GM20000 (cell line): ENCODE measurements around the gene MYO3B.
"Not testable (repeated sequence)": the region's sequence is repeated elsewhere in the genome, so short reads cannot be mapped to it uniquely, and the experiment has no call there.

Source experiments
- DNase-seq: peaks from one replicate; pipeline ENCODE4 v3.0.0; 2012; ENCODE audit warnings: low spot score
- TF ChIP-seq, protein P1 (sequence below): IDR thresholded peaks from 2 replicates; pipeline ENCODE4 v1.5.1; 2012; ENCODE audit warnings: mild to moderate bottlenecking, control low read depth; ENCODE audit errors: extremely low read depth, missing control alignments

MYO3B gene

DNA sequence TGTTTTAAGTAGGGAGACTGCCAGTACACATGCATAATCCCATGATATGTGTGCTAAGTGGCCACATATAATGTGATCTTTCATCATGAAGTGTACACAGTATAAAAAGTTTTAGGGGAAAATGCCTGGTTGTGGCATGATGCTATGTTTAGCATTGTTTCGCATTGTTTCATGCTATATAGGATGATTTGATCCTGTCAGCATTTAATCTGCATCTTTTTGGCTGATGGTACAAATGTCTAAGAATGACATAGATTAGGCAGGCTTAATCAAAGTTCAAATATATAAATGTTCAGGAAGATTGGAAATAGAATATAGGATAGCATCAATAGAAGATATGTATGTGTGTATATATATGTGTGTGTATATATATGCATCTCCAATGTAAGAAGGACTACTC is 83.6 kb downstream of the MYO3B start:
- TF ChIP-seq, protein P1, sequence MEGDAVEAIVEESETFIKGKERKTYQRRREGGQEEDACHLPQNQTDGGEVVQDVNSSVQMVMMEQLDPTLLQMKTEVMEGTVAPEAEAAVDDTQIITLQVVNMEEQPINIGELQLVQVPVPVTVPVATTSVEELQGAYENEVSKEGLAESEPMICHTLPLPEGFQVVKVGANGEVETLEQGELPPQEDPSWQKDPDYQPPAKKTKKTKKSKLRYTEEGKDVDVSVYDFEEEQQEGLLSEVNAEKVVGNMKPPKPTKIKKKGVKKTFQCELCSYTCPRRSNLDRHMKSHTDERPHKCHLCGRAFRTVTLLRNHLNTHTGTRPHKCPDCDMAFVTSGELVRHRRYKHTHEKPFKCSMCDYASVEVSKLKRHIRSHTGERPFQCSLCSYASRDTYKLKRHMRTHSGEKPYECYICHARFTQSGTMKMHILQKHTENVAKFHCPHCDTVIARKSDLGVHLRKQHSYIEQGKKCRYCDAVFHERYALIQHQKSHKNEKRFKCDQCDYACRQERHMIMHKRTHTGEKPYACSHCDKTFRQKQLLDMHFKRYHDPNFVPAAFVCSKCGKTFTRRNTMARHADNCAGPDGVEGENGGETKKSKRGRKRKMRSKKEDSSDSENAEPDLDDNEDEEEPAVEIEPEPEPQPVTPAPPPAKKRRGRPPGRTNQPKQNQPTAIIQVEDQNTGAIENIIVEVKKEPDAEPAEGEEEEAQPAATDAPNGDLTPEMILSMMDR = no peak
- no peak for DNase-seq

DNA sequence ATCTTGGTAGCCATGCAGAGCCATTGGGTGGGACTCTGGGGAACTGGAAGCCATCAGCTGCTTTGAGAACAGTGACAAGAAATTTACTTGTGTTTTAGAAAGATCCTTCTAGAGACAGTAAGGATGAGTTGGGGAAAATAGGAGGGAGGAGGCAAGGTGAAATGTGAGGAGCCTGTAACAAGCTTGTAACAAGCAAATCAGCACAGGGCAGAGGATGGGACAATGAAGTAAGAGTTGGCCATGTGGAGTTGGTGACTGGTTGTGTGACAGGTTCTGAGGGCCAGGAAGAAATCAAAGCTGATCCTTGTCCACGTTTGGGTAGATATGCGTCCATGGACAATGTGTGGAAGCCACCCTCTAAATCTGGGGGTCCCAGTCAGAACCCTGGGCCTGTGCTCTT is 84.4 kb downstream of the MYO3B start:
- no peak for DNase-seq
- TF ChIP-seq, protein P1 = no peak

- no peak for DNase-seq
Observed at GRCh38 chr2:170262806-170263205, 84.9 kb downstream of the MYO3B start.

GRCh38 chr2:170263728-170264521 is 86.0 kb downstream of the MYO3B start:
- not testable (repeated sequence) for DNase-seq

More at GRCh38 chr2:170262806-170263205, 84.9 kb downstream of the MYO3B start:
- TF ChIP-seq, protein P1 = no peak

DNA sequence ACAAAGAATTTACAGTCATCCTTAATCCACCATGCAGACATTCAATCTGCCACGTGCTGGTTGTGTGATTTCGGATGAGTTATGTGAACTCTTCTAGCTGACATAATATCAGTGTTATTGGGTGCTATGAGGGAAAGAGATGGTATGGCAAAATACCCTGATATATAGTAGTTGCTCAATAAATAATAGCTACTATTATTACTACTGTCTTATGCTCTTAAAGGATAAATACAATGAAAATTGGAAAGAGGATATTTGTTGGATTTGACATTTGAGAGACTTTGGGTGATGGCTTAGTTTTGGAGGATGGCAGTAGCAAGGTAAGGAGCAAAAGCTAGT is 86.5 kb downstream of the MYO3B start:
- TF ChIP-seq, protein P1 = no peak
- DNase-seq = no peak

- TF ChIP-seq, protein P1 = no peak
- no peak for DNase-seq
Observed at GRCh38 chr2:170264865-170265264, 86.9 kb downstream of the MYO3B start.

DNA sequence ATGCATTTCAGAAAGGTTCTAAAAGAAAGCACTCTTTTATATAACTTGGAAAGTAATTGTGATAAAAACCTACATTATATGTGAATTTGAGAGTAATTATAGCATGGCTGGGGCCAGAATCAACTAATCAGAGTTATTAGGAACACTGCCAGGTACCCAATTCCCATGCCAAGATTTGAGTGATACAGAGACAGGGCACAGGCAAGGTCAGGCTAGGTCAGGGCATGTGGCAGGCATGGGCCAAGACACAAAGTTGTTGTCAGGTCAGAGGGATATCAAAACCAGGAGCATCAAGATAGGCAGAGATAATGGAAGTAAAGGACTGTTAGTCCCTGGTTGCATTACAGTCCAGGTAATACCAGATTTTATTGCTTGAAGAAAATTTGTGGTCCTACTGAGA is 87.4 kb downstream of the MYO3B start:
- TF ChIP-seq, protein P1 = no peak
- DNase-seq = no peak

DNA sequence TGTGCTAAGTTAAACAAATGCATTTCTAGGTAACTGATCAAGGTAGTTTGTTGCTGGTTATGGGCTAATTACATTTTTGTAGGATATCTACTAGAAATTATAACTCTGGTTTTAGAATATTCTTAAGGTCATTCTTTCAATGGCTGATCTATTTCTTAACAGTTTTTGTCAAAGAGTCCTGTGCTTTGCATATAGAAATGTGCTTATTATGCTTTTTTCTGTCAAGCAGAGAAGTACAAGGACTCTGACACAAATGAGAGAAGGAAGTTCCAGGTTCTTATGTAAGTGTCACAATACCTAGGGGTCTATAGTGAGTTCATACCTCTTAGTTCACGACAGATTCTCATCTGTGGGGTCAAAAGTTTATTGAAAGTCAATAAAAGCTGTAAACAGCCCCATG is 88.4 kb downstream of the MYO3B start:
- no peak for DNase-seq
- TF ChIP-seq, protein P1 = no peak
